Left renal cortex interstitium (tissue), 4 donors: ENCODE measurements around the gene AUTS2. TPM values are rescaled to one million over a fixed set of nuclear protein-coding genes. Genes with fewer than 3 reads are reported as not detected.

Experiments used
- DNase-seq, 4 donors: peaks; one replicate each; pipeline ENCODE4 v3.0.0-alpha.2; 2013; ENCODE audit warnings: low read depth in 4 of 4, low spot score in 2 of 4, missing footprints in 1 of 4
- polyA plus RNA-seq, 4 donors: library from polyadenylated mRNA; unstranded; fragments of 120-200 nt; gene quantifications; one replicate each; pipeline ENCODE4 v1.2.1, GENCODE V29; 2013; ENCODE audit not compliant: insufficient read length in 4 of 4

Gene AUTS2
- polyA plus RNA-seq, 4 donors: 56.5 to 144 (median 82.8) TPM

DNA sequence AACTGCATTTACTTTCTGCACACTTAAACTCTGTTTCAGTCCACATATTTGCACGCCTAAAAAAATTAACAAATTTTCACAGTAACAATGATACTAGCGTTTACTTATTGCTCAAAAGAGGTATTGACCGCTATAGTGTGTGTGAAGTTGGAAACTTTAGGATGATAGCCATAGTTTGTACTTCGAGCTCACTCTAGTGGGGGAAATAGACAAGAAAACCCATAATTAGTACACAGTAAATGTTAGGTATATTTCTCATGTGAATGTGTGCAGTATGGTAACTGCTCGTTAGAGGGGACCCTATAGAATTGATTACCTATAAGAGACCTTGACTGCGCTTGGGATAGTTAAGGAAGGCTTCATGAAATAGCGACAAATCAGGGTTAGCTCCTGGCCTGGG, 238.4 kb downstream of the AUTS2 start:
- no peak for DNase-seq

DNA sequence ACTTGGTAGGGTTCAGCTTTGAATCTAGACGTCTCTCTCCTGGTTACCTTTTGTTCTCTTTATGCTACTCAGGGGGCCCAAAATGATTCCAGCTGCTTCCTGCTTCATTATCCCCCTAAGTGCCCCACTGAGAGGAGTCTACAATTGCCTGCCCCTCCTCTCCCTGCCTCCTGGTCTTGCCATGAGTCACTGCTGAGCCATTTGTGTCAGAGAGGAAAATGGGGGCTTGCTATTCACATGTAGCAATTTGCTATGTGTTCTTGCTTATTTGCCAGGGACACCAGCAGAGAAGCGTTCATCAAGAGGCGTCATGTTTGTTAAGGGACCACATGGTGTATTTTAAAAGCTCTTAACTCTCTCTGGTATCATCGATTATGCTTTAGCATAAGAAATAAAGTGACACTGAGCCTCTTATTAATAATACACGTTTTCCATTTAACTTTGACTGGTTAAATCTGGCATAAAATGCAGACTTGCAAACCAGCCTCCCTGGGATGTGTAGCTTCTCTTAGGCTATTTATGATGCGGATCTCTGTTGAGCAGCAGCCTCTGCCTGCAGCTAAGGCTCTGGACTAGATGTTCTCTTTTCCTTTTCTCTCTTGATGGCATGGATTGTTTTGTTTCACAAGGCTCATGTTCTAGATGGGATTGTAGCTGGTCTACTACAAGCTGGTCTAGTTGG, 239.3 kb downstream of the AUTS2 start:
- DNase-seq: no peak

DNA sequence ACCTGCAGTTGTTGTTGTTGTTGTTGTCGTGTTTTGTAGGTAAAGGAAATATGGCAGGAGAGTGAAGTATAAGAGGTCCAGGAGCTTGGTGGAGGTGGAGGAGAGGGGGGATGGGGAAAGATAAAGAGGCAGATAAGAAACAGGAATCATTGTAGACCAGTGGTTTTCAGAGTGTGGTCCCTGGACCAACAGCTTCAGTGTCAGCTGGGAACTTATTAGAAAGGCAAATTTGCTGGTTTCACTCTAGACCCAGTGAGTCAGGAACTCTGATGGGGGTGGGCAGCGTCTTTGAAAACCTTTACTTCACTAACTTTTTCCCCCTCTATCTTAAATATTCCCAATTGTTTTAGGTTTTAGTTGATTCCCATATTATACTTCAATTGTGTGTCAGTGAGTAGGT, 241.5 kb downstream of the AUTS2 start:
- no peak for DNase-seq

- no peak for DNase-seq
These were observed 242.0 kb downstream of the AUTS2 start for GRCh38 chr7:69840248-69840647.

DNA sequence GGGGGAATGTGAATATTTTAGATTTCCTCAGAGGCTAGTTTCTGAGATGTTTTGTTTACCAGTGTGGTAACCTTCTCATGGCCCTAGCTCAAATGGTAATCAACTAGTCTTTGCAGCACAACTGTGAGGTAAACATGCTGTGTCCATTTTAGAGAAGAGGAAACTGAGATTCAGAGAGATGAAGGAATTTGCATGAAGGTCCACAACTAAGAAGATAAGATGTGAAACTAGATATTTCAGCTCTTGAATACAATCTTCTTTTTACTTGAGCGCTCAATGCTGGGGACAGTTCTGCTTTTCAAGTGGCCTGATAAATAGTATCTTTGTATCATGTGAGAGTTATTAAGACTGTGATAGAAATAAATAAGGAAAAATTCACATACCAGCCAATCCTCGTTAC, 245.4 kb downstream of the AUTS2 start:
- no peak for DNase-seq

DNA sequence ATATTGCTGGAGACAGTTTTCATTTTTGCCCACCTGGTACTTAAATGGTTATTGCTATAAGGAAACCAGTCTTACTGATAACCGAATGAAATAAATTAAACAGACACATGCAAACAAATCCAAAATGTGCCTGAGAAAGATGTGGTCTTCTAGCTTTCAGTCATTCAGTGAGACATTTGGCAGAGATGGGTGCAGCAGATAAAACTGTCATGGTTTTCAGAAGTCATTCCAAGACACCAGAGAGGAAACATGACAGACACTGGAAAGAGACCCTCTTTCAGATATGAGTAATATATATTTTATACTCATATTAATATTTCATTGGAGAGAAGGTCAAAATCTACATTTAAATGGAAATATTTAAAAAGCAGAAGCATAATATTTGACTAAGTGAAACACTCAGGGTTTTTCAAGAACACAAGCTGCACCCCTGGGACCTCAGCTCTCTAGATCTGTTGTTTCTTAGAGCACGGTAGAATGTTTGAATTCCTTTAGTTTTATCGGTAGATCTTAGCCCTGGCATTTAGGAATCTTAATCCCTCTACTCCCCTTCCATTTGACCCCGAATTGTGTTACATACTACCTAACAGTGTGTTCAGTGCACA, 246.1 kb downstream of the AUTS2 start:
- no peak for DNase-seq

DNA sequence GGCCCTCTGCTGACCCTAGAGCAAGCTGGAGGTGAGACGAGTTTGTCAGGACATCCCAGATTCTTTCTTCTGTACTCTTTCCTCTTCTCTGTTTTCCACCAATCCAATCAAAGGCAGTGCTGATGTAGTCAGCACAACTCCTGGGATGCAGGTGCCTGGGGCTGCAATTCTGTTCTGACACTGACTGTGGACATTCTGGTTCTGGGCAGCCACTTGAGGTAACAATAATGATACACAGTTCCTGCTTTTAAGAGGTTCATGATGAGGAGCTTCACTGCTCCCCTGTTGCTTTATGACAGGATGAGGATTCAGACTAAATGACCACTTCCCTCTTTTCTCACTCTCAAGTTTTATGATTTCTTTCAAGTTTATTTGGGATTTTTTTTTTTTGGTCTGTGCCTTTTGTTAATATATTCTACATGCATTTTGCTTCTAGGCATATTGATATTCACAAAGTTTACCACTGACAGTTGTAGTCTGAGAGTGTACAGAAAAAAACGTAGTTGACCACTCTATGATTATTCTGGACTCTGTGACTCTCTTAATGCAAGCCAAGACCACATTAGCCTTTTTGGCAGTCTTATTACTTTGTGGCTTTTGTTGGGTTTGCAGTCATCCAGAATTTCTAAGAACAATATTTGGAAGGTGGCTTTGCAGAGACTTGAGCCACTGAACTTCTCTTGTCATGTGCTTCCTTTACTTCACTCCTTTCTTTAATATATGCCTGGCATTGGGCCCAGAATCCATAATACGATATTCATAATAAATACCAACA, 247.6 kb downstream of the AUTS2 start:
- DNase-seq: no peak

DNA sequence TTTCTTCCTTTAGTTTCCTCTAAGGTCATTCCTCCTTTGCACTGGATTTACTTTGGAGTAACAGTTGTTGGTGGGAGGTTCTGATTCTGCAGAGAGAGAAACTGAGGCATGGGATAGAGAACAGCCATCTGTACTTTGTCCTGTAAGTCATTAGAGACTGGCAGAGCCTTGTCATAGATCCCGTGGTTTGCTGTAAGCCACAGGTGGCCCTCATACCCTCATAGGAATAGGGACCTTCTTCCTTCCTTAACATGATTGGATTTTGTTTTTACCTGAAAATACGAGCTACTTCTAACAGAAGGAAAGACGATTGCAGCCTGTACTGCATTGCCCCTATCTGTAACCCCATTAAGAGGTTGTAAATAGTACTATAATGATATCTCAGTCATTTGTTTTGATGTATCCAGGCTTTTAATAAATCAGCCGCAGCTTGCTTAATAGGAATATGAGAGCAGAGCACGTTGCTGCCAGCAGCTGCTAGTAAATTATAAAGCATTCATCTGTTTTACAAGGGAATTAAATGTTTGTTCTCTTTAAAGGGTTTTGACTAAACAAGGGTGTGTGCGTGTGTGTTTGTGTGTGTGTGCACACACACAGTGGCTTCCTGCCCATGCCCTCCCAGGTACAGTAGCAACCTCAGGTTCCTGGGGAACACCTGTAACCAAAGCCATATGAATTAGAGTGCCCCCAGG, 249.8 kb downstream of the AUTS2 start:
- DNase-seq: no peak

DNA sequence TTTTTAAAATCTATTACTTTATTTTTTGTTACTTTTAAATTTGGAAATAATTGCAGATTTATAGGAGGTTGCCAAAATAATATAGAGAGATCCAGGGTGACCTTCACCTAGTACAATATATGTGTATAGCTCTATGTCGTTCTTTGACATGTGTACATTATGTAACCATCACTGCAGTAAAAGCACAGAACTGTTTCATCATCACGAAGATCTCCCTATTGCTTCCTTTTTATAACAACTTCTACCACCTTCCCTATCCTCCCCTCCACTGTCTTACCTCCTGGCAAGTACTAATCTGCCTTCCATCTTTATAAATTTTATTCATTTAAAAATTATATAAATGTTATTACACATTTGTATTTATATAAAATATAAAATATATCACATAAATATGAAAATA, 251.0 kb downstream of the AUTS2 start:
- DNase-seq: no peak

DNA sequence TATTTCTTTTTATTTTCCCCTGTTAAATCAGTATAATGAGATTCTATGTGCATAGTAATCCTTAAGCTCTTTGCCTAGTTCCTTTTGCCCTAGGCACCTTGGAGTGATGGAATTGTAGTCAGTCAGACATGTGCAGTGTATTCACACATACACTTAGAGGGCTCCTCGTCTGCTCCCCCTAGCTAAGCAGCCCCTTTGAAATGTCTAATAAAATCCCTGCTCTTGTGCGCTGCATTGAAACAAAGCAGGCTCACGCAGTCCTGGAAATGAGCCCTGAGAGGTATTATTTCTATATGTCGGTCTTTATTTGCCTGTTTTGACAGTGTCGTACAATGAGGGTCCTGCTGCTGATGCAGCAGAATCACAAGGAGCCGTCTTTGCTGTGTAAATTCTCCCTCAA, 258.7 kb downstream of the AUTS2 start:
- DNase-seq: no peak

DNA sequence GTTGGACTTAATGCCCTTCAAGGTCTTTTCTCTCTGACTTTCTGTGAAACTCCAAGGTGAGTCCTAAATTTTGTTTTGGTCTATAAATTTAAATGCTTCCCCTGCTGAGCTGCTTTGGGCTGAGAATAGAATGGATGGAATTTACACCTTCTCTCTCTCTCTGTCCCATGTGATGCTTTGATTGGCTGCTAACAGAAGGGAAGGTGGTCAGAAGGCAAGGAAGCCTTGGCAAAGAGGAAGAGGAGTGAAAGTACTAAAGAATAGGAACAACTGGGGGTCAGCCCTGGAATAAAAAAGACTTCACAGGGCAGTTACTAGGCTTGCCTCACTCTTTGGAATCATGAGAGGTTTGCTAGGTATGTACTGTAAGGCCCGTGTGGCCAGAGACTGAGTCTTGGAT, 260.2 kb downstream of the AUTS2 start:
- no peak for DNase-seq

GRCh38 chr7:69859342-69859741, 261.1 kb downstream of the AUTS2 start:
- no peak for DNase-seq

- DNase-seq: no peak
These were observed 262.2 kb downstream of the AUTS2 start for GRCh38 chr7:69860486-69860885.

DNA sequence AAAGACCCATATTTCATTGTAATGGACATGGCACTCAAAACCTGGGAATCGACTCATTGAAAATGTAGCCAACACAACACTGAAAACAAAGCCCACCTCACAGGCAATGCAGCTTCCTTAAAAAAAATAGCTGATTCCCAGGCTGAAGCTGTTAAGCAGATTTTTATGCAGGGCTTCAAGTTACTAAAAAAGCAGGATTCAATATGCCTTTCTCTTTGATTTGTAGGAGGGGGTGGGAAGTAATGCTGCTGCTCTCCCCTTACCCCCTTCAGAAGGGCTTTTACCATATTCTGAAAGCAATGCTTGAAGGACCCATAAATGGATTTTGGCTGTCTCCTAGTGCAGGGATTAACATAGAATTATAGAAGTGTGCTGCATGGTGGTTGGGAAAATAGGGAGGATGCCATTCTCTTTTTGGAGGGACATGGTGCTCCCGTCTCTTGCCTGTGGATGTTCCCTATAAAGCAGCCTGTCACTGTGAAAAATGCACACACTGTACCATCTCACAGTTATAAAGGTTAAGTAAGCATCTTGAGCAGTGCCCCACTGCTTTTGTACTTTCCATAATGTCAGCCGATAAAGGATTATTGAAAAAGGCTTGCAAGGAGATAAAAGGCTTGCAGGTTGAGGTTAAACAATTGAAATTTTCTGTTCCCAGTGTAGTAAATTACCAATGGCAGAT, 262.8 kb downstream of the AUTS2 start:
- no peak for DNase-seq

GRCh38 chr7:69862413-69863064, 264.3 kb downstream of the AUTS2 start:
- no peak for DNase-seq

- DNase-seq: no peak
These were observed 266.0 kb downstream of the AUTS2 start for GRCh38 chr7:69864274-69864673.

DNA sequence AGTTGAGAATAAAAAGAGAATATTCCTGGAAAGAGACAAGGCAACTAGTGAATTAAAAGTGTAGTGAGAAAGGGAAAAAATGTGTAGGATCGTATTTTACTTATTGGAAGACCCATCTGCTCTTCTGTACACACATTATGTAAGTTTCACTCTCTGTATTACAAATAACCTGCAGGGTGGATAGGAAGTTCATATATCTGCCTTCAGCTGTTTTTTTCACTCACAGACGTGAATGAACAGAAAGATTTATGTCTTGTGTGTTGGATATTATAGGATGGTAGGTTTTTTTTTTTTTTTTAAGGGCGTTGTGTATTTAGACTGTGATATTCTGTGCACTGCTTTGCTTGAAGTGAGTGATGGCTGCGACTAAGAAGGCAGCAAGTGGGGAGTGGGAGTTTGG, 266.5 kb downstream of the AUTS2 start:
- no peak for DNase-seq

DNA sequence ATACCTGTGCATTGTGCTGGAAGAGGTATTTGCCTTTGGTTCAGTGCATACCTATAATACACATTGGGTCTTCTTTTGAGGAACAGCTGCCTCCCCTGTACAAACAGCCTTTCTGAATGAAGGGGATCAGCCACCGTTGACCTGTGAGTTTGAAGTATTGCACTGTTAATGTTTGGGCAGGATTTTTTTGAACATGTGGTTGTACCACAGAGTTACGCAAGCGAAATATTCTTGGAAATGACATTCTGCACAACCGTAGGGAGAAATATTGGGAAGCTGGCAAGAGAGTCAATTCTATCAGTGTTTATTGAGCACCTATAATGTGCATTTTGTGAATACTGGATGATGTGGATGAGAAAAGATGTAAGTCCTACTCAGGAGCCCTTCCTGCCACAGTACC, 270.6 kb downstream of the AUTS2 start:
- DNase-seq: no peak

GRCh38 chr7:69871213-69871885, 273.1 kb downstream of the AUTS2 start:
- DNase-seq: no peak
